Small intestine (tissue), 4 donors: ENCODE data around the gene FCRL2. TPM values are rescaled to one million over a fixed set of nuclear protein-coding genes. Genes with fewer than 3 reads are reported as not detected.

Experiments
- polyA plus RNA-seq, 4 donors: library from polyadenylated mRNA; stranded (reverse) in 3 of 4; unstranded in 1 of 4; fragments of 200-250 nt in 3 of 4; fragments of 120-200 nt in 1 of 4; gene quantifications; one replicate each; pipeline versions ENCODE4 v1.2.1 to v1.2.3, GENCODE V29; 2013
- donor health status: healthy with polysubstance abuse.
- donor health status: Bipolar disorder and iron deficiency.
- donor health status: healthy.

The FCRL2 gene
- polyA plus RNA-seq, 4 donors = 0.56 to 1.1 (median 0.88) TPM; not detected in 1

Other genes with a start within 250 kb of the FCRL2 start
- gene FCRL5, start 224.6 kb downstream of the FCRL2 start, polyA plus RNA-seq = 1 to 10 TPM in 2 of 4 donors, under 1 TPM in 2; 0.22 to 2.7 (median 1.1) TPM
- under 1 TPM in 2 of 4 donors, not detected in 2; 0.09 to 0.21 TPM for gene FCRL4, start 179.0 kb downstream of the FCRL2 start, polyA plus RNA-seq
- gene FCRL3, start 76.4 kb downstream of the FCRL2 start, polyA plus RNA-seq = under 1 TPM in 3 of 4 donors, not detected in 1; 0.21 to 0.48 (median 0.27) TPM
- gene FCRL1, start 43.0 kb upstream of the FCRL2 start, polyA plus RNA-seq = under 1 TPM in 2 of 4 donors, not detected in 2; 0.24 to 1.00 TPM
- gene CD5L, start 64.7 kb upstream of the FCRL2 start, polyA plus RNA-seq = under 1 TPM in 1 of 4 donors, not detected in 3; 0.03 TPM
- 10 to 100 TPM in 1 of 4 donors, 1 to 10 TPM in 1, under 1 TPM in 2; 0.22 to 15.3 (median 4.9) TPM for gene KIRREL1, start 216.5 kb upstream of the FCRL2 start, polyA plus RNA-seq